Stomach (tissue), 4 donors: Measurements from ENCODE around the gene PLAC1.

Source experiments
- CTCF ChIP-seq, 7 experiments: fragments of 450-650 bp in 4 of 7; fragments of 200-600 bp in 3 of 7; sonication (generic) in 3 of 7; IDR thresholded peaks; one replicate each; pipeline ENCODE4 v1.5.1; 2016 to 2019; ENCODE audit warnings: antibody characterized with exemption in 7 of 7, control low read depth in 2 of 7, mild to moderate bottlenecking in 1 of 7
- POLR2A ChIP-seq, 4 donors: fragments of 450-650 bp; IDR thresholded peaks; one replicate each; pipeline ENCODE4 v1.6.1; 2016; ENCODE audit warnings: antibody characterized with exemption in 4 of 4, control low read depth in 2 of 4, mild to moderate bottlenecking in 1 of 4, moderate library complexity in 1 of 4
- POLR2AphosphoS5 ChIP-seq, 3 donors: sonication (generic); formaldehyde crosslinking; IDR thresholded peaks; one replicate each; pipeline ENCODE4 v1.6.1; 2016; ENCODE audit warnings: antibody characterized with exemption in 3 of 3

DNA sequence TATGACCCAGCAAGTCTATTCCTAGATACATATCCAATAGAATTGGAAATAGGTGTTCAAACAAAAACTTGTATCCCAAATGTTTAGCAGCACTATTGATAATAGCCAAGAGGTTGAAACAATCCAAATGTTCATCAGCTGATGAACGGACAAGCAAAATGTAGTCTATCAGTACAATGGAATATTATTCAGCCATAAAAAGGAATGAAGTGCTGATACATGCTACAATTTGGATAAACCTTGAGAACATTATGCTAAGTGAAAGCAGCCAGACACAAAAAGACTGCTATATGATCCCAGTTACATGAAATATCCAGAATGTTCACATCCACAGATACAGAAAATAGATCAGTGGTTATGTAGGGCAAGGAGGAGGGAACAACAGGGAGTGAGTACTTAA, 50.1 kb downstream of the PLAC1 start:
- TF ChIP-seq POLR2A (IDR thresholded peaks at IDR 0.05) (no peak), CTCF (IDR thresholded peaks at IDR 0.05) (no peak), POLR2AphosphoS5 (IDR thresholded peaks at IDR 0.05) (no peak)
